HG03378 (cell line): Measurements from ENCODE around the gene GOLGA8B.
"Not testable (repeated sequence)": the region's sequence is repeated elsewhere in the genome, so short reads cannot be mapped to it uniquely, and the experiment has no call there.

Source experiments
- ATAC-seq: cut with Tn5 transposase; IDR thresholded peaks from one replicate; pipeline ENCODE4 v1.9.1; 2021; ENCODE audit warnings: mild to moderate bottlenecking, moderate library complexity; ENCODE audit not compliant: unreplicated experiment

The GOLGA8B gene

GRCh38 chr15:34583399-34584329 lies at the start of gene GOLGA8B:
TSS of gene GOLGA8B (minus strand) at chr15:34583651. CDS start at chr15:34535912, 47,739 bp downstream.
- peak; percentile 60 for ATAC-seq

GRCh38 chr15:34633165-34633564 lies 49.7 kb upstream of the GOLGA8B start:
- not testable (repeated sequence) for ATAC-seq

GRCh38 chr15:34628577-34629152 lies 45.2 kb upstream of the GOLGA8B start:
- no peak for ATAC-seq

DNA sequence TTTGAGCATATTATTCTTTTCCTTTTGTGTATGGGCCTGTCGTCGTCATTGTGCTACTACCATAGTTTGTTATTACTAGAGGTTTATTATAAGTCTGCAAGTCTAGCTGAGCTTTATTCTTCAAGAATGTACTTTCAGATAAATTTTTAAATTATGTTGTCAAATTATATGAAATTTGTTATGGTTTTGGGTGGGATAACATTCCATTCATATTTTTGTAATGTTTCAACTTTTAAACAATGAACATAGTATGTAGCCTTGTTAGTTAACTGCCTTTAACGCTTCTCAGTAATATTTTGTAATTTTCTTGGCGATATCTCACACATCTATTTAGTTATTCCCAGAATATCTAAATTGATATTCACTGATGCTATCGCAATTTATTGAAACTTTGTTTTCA lies 41.6 kb upstream of the GOLGA8B start:
- no peak for ATAC-seq

DNA sequence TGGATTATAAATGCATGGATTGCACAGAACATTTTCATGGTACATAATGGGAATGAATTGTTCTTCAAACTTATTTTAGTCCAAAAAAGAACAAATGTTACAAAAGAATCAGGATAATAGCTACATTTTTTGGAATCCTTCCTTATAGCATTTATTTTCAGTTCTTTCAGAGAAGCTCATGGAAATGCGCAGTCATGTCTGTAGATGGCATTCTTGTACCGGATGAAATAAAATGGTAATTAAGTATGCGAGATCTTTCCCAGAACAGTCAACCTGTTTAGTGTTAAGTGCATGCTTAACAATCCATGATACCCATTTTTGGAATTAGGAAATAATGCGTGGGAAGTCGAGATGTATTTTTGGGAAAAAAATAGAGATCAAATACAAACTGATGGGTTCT lies 38.2 kb upstream of the GOLGA8B start:
- ATAC-seq, result no peak

GRCh38 chr15:34620814-34621213 lies 37.4 kb upstream of the GOLGA8B start:
- no peak for ATAC-seq

DNA sequence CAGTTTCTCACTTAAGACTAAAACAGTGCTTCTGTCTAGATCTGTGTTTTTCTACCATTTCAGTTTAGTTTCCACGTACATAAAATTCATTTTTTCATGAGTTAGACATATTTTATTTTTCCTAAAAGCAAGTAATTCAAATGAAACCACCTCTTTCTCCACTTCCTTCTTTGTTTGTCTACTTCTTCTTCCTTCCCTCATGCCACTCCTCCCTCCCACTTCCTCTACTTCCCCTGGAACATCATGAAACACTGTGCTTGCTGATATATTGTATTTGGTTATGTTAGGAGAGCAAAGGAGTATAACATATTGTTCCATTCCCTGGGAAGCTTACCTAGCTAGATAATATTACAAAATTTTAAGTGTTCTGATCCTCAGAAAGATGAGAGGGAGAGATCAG lies 36.7 kb upstream of the GOLGA8B start:
- no peak for ATAC-seq

DNA sequence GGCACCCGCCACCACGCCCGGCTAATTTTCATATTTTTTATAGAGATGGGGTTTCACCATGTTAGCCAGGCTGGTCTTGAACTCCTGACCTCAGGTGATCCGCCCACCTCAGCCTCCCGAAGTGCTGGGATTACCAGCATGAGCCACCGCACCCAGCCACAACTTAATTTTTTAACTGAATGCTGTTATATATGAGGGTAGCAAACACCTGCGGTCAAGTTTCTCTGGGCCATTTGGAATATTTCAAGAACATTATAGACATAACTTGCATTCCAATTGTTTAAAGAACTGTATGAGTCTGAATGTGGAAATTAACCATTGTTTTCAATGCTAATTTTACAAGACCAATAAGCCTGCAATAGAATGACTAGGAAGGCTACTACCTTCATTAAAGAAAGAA lies 35.7 kb upstream of the GOLGA8B start:
- no peak for ATAC-seq

DNA sequence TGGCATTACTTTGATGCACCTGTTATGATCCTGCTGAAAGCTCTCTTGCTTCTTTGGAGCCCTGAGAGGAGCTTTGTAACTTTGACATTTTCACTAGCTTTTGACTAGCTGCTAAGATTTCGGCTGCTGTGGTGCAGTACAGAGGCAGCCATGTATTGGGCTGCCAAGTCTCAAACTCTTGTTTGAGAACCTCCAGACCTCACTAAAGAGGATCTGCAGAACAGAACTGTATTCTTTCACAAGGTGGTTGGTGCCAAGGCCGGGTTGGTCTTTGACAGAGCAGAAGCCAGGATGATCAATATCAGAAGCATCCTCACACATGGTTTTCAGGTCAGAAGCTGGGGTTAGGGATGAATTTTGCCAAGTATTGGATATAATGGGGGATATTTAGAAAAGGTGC lies 34.6 kb upstream of the GOLGA8B start:
- ATAC-seq, result no peak

DNA sequence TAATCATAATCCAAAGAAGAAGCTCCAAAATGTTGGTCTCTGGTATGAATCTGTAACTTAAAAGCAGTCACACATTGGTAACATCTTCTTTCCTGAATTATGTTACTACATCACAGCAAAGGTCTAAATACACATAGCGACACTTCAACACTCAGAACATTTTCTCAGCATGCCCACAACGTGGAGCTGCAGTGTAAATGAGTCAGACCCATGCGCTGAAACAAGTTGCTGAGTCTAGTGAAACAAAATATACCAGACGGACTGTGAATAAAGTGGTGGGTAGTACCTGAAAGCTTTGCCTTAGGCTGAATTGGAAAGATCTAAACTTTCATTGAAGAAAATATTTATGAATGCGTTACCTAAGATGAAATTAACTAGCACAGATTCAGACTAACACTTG lies 33.2 kb upstream of the GOLGA8B start:
- ATAC-seq, result no peak

DNA sequence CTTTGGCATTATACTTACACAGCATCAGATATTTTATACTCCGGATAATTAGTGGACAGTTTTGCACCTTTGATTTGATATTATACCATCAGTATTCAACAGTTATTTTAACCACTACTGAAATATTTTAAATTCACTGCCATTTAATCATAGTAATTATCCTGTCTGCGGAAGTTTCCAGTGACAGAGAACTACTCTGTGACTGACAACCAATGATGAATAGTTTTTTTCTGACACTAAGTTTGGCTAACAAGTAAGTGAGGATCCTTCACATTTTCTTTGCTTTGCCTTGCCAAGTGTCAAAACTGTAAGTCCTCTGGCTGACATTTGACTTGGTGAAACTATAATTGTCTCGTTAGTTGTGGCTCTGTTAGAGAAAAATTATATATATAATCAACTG lies 30.5 kb upstream of the GOLGA8B start:
- no peak for ATAC-seq

DNA sequence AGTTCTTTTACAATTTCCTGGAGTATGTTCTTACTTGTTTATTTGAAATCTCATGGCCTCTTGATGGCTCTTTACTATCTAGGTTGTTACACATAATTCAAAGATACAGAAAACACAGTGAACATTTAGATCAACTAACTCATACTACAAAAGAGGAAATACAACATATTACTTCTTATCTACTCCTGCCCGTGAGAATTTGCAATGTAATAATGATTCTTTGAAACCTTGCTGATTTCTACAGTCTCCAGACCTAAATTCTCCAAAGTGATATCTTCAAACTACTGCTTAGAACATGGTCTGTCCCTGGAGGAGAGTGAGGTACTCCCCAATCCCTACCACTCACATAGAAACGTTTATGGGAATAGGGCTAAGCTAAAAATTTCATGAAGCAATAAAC lies 29.9 kb upstream of the GOLGA8B start:
- no peak for ATAC-seq

DNA sequence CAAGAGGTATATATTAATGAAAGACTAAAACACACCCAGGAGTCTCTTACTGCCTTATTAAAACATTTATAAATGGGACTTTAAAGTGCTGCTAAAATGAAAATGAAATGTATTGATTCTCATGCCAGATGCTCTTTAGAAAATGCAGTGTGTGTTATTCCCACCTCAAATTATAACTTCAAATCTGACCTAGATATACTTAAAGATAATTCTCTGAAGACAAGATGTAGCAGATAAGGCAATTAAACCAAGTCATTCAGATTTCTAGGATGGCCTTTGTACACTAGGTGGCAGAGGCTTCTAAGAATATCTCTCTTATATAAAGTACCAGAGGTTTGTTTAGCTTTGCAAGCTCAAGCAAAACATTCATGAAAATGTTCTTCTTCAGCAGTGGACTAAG lies 26.9 kb upstream of the GOLGA8B start:
- no peak for ATAC-seq

DNA sequence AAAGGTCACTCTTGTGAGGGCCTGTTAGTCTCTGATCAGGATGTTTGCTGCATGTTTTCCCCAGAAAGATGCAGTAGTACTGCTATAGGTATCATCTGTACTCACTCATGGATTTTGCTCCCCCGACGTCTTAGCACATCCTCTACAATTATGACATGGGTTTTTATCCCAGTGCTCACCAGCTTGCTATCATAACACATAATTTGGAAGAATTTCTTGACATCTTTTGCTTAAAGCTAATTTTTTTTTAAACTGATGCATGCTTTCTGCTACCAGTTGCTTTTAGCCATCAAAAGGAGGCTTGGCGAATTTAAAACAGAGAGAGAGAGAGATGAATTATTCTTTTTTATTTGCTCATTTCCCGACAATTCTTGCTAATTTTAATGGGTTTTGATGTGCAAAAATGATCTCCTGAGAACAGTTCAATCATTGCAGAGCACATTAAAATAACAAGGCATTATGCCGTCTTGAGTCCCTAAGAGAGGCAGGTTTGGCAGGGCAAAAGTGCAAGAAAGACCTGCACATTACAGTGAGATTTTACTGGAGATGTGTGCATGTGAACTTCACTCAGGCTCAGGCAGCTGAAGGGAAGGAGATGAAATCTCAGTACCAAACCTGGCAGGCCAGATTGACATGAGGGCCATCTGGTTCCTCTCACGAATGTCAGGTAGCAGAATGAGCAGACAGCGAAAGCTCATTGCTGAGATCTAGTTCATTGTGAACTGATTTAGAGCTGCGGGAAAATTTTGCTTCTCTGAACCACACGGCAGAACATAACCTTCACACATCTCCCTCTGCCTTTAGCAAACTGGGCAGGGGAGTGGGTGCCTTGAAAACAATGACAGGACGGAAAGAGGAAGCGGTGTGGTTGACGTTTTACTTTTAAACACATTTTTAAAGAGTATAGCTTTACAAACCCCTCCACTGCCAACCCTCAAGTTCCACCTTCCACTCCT lies 25.9 kb upstream of the GOLGA8B start:
- ATAC-seq, result no peak

DNA sequence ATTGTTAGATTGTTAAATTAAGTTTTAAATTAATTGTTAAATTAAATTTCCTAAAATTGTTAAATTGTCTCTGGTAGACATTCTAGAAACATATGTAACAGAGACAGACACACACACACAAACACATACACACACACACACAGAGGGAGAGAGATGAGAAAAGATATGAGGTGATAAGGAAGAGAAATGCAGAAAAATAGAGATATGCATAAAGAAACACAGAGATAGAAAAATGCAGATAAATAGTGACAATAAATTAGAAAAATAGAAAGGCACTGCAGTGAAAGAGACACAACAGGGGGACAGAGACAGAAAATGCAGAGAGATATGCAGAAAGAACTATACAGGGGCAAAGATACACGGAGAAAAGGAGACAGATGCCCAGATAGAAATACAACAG lies 25.1 kb upstream of the GOLGA8B start:
- no peak for ATAC-seq

DNA sequence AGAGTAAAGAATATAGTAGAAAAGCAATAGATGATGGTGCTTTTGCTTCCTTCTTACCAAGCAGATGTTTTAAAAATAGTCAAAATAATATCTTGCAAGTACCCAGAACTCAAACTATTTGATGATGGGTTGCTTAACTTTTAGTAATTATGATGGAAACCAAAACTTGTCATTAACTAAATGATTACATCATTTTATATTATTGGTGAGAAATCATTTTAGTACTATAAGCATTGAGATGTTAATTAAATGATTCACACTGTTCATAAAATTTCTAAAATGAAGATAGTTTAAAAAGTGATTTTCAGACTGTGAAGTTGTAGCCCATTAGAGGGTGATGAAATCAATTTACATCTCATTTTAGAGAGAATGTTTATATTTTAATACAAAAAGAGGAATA lies 24.4 kb upstream of the GOLGA8B start:
- no peak for ATAC-seq

DNA sequence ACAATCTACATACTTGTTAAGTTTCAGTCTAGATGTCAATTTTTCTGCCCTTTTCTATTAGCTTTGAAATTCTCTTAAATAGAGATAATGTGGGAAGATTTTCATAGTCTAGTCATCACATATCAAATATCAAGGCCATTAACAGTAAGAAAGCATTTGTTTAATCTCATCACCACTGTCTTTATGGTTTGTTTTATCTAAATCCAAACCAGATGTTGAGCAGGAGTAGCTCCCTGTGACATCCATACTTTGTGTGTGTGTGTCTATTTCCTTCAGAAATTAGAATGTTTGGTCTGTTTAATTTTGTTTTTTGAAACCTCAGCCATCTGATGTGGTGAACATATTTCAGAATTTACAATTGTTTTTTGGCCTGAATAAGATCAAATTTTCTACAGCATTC lies 23.1 kb upstream of the GOLGA8B start:
- no peak for ATAC-seq

GRCh38 chr15:34606131-34606530 lies 22.7 kb upstream of the GOLGA8B start:
- ATAC-seq, result no peak

DNA sequence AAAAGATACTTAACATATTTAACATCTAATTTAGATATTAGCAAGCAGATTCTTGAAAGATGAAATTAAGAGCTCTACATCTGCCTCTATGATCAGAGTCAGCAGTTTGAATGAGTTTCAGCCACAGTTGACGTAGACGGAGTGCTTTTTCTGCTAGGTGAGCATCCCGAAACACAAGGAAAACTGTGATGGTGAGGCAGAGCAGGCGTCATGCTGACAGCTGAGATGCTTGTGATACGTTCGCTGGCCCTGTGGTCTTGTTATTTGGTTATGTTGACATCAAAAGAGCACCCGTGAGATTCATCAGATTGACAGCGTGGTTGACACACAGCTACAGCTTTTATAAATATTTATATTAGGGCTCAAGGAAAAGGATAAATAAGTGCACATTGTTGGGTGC lies 19.6 kb upstream of the GOLGA8B start:
- ATAC-seq, result no peak

DNA sequence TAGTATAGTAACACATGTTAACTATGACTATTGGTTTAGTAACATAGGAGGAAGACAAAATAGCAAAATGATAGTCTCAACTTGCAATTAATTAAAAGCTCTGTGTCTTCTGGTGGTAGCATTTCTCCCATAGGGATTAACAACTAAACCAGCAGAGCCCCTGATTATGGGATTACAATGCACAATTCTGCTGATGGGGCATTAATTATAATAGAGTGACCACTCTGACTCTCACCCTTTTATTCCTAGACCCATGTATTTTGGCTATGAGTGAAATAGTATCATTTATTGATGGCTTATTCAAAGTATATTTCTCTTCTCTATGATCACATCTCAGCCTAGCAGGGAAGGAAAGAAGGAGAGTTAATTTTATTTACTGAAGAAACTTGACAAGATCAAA lies 17.5 kb upstream of the GOLGA8B start:
- ATAC-seq, result no peak

DNA sequence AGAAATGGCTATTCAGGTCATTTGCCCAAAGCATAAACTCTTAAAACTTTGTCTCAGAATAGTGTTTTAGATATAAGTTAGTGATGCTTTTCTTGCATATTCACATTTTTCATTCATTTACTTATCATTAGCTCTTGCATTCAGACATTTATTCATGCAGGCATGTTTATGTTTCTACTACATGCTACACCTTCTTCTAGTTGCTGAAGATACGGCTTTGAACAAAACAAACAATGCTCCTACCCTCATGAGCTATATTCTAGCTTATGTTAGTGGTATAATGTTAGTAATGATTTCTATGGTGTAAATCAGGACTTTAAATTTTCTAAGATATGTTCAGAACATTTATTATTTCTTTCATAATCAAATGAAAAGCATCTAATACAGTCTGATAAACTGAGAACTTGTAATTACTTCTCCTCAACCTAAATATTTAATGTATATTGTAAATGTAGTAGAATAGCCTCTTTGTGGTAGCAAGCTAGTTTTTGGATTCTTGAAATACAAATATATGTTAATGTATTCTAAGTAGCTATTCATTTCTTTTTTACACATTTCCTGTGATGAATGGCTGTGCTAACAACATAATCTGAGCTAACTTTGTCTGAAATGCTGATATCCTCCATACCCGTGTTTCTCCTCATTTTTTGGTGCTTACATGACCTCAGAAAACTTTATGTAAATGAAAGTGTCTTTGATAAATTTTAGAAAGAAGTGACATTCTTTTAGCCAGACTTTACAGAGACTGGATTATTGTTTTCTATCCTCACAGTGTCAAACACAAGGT lies 15.5 kb upstream of the GOLGA8B start:
- ATAC-seq, result no peak
